GM18873 (cell line): ENCODE results near the gene COPRS.

Source experiments
- ATAC-seq: cut with Tn5 transposase; IDR thresholded peaks from one replicate; pipeline ENCODE4 v1.9.1; 2021; ENCODE audit warnings: mild to moderate bottlenecking, moderate library complexity, moderate number of reproducible peaks; ENCODE audit not compliant: unreplicated experiment, low FRiP score

COPRS gene, protein sequence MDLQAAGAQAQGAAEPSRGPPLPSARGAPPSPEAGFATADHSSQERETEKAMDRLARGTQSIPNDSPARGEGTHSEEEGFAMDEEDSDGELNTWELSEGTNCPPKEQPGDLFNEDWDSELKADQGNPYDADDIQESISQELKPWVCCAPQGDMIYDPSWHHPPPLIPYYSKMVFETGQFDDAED

DNA sequence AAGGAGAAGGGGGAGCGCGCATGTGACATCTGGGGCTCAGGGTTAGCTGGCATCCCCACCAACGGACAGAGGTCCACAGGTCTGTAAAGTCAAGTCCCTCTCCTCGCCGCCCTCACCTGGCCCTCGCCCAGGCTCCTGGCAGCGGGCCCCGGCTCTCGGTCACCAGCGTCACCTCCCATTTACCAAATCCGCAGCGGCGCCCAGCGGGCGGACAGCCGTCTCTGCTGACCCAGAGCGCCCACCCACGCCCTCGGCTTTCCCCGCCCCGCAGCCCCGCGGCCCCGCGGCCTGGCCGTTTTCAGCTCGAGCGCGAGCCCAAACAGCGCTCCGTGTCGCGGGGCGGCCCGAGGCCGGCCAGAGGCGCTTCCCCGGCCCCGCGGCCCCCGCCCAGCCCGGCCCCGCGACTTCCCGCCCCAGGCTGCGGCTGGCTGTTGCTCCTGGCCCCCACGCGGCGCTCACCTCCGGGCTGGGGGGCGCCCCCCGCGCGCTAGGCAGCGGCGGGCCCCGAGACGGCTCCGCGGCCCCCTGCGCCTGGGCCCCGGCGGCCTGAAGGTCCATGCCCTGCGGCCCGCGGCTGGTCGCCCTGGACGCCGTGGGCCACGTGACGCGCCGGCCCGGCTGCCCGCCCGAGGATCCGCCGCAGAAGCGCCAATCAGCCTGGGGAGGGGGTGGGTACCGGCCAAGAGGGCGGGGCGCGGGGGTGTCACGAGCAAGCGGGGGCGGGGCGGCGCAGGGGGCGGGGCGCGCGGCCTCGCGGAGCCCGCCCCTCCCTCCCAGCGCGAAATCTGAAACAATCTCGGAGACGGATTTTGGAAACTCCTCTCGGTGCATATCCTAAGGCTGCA is at the start of gene COPRS:
Gene COPRS (minus strand): TSS at position 603 of the 845 bp plus-strand sequence. CDS start 45 bp downstream, at position 558.
- no peak for ATAC-seq

DNA sequence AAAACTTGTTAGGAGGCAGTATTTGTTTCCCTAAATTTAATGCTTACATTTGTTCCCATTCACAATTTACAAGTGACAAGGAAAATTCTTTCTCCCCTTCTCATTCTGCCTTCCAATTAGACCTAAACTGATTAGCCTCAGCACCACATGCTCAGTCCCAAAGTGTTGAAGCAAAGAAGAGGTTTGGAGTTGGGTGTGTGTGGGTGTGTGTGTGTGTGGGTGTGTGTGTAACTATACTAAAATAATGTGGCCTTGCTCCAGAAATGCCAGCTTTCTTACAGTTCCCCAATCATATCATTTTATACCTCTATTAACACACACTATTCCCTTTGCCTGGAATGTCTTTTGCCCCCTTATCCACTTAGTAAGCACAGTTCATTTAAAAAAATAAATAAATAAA is 49.3 kb upstream of the COPRS start:
- no peak for ATAC-seq

DNA sequence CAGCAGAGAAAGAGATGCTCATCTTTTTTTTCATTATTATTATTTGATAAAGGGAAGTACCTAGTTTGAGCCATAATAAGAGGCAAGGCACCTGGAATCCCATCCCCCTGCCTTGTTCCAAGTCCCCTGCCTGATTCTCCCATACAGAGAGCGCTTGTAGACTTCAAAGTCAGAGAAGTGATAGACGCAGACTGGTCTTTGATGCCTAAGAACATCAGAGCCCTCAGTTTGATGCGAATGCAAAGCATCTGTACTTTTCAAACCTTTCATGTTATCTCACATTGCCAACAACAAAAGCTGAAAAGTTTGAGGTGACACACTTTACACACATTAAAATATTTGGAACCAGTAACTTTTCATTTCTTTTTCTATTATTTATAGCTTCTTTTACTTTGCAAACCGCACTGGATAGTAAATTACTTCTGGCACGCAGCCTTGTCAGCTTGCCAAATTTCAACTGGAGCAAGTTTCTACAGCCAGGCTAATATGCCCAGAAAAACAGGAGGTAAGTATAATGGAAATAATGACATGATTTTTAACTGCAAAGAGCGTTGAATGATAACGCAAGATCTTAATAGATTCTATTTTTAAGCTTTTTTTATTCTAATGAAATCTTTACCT is 48.4 kb upstream of the COPRS start:
- no peak for ATAC-seq

DNA sequence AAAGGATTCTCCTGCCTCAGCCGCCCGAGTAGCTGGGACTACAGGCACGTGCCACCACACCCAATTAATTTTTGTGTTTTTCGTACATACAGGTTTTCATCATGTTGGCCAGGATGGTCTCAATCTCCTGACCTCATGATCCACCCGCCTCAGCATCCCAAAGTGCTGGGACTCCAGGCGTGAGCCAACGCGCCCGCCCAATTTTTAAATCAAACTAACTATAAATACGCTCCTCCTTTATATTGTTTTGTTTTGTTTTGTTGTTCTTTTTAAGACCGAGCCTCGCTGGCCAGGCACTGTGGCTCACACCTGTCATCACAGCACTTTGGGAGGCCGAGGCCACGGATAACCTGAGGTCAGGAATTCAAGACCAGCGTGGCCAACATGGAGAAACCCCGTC is 44.4 kb upstream of the COPRS start:
- no peak for ATAC-seq

DNA sequence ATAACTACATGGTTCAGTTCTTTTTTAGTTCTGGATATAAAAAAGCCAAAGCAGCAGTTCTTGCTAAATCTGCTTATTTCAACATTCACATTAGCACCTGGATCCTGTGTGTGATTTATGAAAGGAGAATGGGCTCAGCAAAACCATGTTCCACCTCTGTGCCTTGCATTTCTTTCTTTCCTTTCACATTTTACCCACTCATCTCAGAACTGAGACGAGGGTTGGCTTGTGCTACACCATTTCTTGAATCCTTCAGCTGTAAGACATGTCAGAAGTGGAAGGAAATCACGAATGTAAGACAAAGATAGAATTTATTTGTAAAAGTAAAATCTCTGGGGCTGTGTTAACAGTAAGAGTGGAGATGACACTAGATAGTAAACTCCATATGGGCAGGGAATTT is 43.6 kb upstream of the COPRS start:
- no peak for ATAC-seq

DNA sequence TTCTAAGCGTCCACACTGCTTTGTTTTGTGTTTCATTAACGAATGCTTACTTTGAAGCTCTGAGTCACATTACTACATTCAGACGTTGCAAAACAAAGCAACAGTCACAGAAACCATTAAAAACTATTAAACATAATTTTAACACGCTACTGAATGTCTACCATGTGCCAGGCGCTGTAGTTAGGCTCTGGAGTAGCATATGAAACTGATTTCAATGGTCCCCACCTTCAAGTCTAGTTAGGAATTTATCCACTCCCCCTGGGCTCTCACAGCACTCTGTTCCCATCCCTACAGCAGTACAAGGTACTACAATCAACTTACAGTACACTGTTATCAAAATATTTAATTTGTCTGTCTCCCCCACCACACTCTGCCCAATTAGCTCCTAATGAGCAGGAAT is 41.8 kb upstream of the COPRS start:
- ATAC-seq, result no peak

DNA sequence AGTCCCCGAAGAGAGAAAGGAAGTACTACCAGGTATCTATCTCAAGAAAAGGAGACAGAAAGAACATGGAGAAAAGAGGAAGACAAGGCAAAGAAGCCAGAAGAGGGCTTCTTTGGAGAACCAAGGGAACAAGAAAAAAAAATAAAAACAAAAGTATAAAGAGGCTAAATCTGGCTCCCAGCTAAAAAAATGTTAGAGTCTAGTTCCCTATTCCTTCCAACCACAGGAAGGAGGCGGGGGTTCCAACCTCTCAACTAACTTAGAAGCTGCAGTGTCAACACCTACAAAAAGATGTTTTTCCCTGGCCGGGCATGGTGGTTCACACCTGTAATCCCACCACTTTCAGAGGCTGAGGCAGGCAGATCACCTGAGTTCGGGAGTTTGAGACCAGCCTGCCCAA is 29.1 kb upstream of the COPRS start:
- no peak for ATAC-seq

DNA sequence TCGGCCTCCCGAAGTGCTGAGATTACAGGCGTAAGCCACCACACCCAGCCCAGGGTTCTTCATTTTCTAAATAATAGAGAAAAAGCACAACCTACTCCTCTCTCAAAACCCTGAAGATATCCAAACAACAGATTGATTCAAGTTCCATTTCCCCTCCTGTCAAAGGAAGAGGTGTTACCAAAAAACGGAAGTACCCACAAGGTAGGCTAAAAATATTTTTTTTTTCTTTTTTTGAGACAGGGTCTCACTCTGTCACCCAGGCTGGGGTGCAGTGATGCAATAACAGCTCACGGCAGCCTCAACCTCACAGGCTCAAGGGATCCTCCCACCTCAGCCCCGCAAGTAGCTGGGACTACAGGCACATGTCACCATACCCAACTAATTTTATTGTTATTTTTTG is 23.5 kb upstream of the COPRS start:
- no peak for ATAC-seq

DNA sequence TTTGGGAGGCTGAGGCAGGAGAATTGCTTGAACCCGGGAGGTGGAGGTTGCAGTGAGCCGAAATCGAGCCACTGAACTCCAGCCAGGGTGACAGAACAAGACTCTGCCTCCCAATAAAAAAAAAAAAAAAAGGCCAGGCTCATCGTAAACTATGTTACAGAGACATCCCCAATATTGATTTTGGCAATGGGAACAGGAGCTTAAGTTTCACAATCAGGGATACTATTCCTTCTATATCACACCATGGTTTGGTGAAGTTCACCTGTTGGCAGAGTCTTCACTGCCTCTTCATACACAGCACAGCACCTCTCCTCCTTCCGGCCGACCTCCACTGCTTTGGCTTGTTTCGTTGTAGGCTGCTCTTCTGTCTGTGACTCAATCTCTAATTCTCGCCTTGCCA is 21.3 kb upstream of the COPRS start:
- ATAC-seq, result no peak

DNA sequence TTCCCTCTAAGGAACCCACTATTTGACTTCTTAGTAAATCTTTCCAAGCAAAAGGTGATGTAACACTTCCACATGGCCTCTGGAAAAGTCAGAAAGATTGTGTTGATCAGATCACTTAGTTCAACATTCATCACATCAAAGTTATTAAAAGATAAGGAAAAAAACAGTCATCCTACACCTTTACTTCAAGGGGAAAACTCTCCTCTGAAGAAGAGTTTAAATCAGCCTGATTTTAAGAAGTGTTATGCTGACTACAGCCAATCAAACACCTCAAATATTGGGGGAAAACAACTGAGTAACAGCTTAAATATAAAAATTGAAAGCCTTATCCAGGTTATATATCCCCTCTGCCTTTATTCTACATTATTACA is 19.6 kb upstream of the COPRS start:
- no peak for ATAC-seq

DNA sequence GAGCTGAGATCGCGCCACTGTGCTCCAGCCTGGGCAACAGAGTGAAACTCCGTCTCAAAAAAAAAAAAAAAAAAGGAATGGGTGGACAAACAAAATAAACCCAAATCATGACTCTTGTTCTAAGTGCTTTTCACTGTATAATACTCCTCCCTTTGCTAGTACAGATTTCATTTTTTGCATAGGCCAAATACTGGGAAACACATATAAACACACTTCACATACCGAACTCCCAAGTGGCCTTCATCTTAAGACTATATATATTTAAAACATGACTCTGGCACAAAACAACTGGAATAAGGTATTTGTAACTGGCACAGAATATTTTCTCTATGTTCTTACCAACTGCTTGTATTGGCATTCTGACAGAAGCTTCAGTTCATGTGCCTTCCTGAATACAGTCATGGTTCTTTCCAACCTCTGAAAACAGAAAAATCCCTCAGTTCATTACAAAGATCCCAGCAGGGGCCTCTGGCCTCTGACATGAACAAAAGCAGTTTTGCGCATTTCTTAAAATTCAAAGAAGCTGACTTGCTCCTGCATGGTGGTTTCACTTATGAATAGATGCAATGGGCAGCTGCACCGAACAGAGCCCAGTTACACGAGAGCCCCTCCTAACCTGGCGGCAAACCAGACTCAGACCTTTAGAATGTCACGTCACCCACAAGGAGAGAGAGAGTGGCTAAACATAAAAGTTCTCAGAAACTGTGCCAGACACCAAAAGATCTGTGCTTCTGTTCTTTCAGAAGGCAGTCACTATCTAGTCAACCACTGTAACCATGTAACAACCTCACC is 19.1 kb upstream of the COPRS start:
- ATAC-seq, result no peak

DNA sequence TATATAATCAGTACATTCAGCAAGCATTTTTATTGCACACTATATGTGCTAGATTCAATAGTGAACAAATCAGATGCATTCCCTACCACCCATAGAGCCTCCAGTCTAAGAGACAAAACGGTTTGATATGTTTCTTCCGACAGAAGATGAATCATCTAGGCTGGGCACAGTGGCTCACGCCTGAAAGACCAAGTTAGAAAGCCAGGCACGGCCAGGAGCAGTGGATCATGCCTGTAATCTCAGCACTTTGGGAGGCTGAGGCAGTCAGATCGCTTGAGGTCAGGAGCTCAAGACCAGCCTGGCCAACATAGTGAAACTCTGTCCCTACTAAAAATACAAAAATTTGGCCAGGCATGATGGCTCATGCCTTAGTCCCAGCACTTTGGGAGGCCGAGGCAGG is 18.3 kb upstream of the COPRS start:
- no peak for ATAC-seq

DNA sequence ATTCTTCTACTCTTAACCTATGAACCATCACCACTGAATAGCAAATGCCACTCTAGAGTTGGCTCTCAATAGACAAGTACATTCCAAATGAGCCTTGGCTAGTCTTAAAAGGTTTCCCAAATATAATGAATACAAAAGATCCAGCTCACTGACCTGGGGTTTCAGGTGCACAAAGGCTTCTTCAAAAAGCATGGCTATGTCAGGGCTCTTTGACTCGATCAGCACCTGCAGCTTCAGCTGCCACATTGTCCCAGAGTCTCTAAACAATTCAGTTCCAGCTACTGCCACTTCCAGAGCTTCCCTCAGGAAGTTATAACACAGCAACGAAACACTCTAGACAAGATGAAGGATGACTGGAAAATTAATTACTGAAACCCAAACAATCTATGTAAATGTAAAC is 16.0 kb upstream of the COPRS start:
- ATAC-seq, result no peak

DNA sequence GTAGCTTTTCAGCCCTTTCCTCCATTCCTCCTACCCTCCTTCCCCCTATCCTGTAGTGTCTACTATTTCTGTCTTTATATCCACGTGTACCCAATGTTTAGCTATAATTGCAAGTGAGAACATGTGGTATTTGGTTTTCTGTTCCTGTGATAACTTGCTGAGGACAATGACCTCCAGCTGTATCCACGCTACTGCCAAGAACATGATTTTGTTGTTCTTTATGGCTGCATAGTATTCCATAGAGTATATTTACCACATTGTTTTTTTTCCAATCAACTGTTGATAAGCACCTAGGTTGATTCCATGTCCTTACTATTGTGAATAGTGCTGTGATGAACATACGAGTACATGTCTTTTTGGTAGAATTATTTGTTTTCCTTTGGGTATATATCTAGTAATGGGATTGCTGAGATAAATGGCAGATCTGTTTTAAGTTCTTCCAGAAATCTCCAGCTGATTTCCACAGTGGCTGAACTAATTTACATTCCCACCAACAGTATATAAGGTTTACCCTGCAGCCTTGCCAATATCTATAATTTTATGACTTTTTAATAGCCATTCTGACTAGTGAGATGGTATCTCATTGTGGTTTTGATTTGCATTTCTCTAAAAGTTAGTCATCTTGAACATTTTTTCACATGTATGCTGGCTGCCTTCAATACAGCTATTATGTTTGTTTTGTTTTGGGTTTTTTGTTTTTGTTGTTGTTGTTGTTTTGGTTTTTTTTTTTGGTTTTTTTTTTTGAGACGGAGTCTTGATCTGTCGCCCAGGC is 10.9 kb upstream of the COPRS start:
- no peak for ATAC-seq

DNA sequence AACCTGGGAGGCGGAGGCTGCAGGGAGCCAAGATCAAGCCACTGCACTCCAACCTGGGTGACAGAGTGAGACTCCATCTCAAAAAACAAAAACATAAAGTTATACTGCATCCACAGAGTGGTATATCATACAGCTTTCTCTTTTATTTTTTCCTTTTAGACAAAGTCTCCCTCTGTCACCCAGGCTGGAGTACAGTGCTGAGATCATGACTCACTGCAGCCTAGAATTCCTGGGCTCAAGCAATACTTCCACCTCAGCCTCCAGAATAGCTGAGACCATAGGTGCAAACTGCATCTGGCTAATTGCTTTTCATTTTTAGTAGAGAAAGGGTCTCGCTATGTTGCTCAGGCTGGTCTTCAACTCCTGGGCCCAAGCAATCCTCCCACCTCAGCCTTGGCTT is 10.0 kb upstream of the COPRS start:
- no peak for ATAC-seq

DNA sequence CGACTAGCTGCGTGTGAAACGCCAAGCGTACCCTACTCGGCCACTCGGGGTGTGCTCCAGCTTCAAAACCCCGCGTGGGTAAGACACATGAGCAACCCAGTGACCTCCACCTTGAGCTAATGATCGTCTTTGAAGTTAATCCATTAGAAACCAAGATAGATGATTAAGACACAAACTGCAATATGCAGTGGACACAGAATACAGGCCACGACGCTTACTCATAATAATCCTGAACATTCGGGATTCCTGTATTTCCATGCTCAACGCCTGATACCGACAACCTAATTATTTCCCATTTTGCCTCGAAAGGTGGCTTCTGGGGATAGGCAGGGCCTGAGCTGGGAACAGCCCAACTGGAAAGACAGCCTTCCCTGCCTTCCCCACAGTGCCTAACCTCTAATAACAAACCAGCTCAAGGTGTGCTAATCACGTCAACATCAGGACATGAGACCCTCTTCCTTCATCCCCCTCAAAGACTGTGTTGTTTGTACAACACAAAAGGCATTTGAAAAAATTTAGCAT is 504 bp upstream of the COPRS start:
- no peak for ATAC-seq

DNA sequence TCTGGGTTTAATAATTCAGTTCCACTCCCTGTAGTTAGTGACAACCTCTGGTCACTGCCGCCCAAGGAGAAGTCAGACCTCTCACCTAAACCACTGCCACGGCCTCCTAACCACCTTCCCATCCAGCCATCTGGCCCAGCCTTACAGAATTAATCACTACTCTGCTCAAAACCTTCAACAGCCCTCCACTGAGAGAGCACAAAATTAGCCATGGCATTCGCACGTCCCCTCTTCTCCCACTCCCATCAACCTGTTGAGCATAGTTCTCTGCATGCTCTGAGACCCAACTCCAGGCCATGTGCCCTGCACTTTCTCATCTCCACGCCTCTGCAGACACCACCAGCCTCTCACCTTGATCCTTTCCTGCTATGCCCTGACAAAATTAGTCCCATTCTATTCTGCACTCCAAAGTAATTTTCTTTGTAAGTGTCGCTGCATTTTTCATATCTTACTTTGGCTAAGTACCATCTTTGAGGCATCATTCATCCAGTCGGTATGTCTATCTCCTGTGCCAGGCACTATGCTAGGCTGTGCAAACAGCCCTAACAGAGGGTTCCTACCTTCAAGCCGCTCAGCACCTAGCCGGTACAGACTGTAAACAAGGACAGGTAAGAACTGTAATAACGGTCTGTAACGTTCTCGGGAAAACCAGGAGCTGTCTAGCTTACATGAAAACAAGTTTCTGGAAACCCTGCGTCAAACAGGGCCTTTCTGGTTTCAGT is 963 bp downstream of the COPRS start:
- ATAC-seq, result no peak

DNA sequence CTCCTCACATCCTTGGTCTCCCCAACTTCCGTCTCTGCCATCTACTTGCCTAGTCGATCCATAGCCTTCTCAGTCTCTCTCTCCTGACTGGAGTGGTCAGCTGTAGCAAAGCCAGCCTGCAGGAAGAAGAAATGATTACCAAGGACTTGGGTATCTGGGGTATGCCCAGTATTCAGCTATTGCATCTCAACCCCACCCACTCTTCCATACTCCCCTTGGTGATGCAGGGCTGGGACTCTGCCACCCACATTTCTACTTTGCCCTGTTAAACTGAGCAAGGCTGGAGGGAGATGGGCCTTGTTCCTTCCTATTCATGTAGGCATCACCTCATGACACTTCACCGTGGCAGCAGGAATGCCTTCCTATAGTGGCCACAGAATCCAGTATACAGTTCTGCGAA is 2.3 kb downstream of the COPRS start:
- ATAC-seq, result no peak

DNA sequence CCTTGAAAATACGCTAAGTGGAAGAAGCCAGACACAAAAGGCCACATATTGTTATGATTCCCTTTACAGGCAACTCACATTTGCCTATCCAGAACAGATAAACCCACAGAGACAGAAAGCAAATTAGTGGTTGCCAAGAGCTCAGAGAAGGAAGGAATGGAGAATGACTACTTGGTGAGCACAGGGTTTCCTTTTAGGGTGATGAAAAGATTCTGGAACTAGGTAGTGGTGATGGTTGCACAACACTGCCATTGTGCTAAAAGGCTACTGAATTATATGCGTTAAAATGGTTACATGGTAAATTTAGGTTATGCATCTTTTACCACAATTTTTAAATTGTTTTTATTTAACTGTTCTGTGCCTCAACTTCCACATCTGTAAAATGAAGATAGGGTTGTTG is 4.4 kb downstream of the COPRS start:
- no peak for ATAC-seq
